ENCODE results near the gene AKAP7. TPM values are rescaled to one million over a fixed set of nuclear protein-coding genes. Genes with fewer than 3 reads are reported as not detected.

The AKAP7 gene
- total and polyA plus RNA-seq, 2 experiments from 2014 or later, result 18.4 to 54.4 TPM

DNA sequence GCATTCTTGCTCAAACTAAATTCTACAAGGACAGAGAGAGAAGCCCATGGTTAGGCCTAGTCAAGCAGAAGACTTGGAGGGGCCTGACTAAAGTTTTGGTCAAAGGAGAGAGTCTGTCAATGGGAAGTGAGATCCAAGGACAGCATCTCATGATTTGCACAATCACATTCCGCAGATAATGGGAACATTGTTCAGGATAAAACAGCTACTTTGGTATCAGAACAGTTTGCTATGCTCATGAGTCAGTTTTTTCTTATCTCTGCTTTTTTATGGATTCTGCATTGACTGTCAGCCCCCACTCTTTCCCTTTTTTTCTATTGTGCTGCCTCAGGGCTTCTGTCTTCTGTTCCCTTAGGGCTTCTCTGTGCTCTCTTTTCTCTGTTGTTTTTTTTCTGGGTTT lies 28.6 kb downstream of the AKAP7 start:
- H3K27ac ChIP-seq, result peak overlapping the region; percentile 42
- H3K9me3 ChIP-seq (ENCODE audit: low read depth), result no peaks in the 10 kb centered on the region
- H3K79me2 ChIP-seq, result no peaks in the 10 kb centered on the region
- no peaks in the 10 kb centered on the region for H3K9me2 ChIP-seq (replicated peaks; ENCODE audit: insufficient read depth)
- peaks cover 11% of the 10 kb centered on the region for H3K4me1 ChIP-seq (ENCODE audit: insufficient read depth)
- peak overlapping the region; percentile 35 for H3K4me2 ChIP-seq
- TF ChIP-seq EZH2phosphoT487 (IDR thresholded peaks at IDR 0.05; ENCODE audit: low read depth, severe bottlenecking, unreplicated experiment), result no peak
- no peak for TF ChIP-seq EZH2 (IDR thresholded peaks at IDR 0.05; ENCODE audit: borderline replicate concordance)
- no peak for TF ChIP-seq CTCF (IDR thresholded peaks at IDR 0.05; ENCODE audit: poor library complexity)
- H3K4me3 ChIP-seq, result no peak overlapping the region
- WGBS (ENCODE audit: low lambda C conversion rate, missing lambda C conversion rate), result 85% methylated on average over 1 of the region's 1 CpG
- H3K27me3 ChIP-seq, result no peaks in the 10 kb centered on the region
- H2AFZ ChIP-seq, result no peak overlapping the region
- no peaks in the 10 kb centered on the region for H4K20me1 ChIP-seq (ENCODE audit: insufficient read depth, poor library complexity, severe bottlenecking)
- H3K36me3 ChIP-seq (replicated peaks; ENCODE audit: insufficient read depth, low read depth), result no peaks in the 10 kb centered on the region
- DNase-seq (ENCODE audit: low spot score), result no peak

- TF ChIP-seq EZH2 (IDR thresholded peaks at IDR 0.05; ENCODE audit: borderline replicate concordance) (no peak), CTCF (IDR thresholded peaks at IDR 0.05; ENCODE audit: poor library complexity) (no peak)
- peaks cover 11% of the 10 kb centered on the region for H3K4me1 ChIP-seq (ENCODE audit: insufficient read depth)
- no peak overlapping the region for H2AFZ ChIP-seq
- H3K27ac ChIP-seq, result peak overlapping the region; percentile 42
- H3K4me3 ChIP-seq, result no peak overlapping the region
- H3K36me3 ChIP-seq (replicated peaks; ENCODE audit: insufficient read depth, low read depth), result no peaks in the 10 kb centered on the region
- DNase-seq (ENCODE audit: low spot score), result no peak
- WGBS (ENCODE audit: low lambda C conversion rate, missing lambda C conversion rate), result 62% methylated on average over 2 of the region's 2 CpGs
- H3K4me2 ChIP-seq, result peak overlapping the region; percentile 35
- no peaks in the 10 kb centered on the region for H3K9me2 ChIP-seq (replicated peaks; ENCODE audit: insufficient read depth)
- H4K20me1 ChIP-seq (ENCODE audit: insufficient read depth, poor library complexity, severe bottlenecking), result no peaks in the 10 kb centered on the region
- H3K9me3 ChIP-seq (ENCODE audit: low read depth), result no peaks in the 10 kb centered on the region
- H3K79me2 ChIP-seq, result no peaks in the 10 kb centered on the region
- H3K27me3 ChIP-seq, result no peaks in the 10 kb centered on the region
These were observed 29.2 kb downstream of the AKAP7 start for GRCh38 chr6:131164506-131164905.

DNA sequence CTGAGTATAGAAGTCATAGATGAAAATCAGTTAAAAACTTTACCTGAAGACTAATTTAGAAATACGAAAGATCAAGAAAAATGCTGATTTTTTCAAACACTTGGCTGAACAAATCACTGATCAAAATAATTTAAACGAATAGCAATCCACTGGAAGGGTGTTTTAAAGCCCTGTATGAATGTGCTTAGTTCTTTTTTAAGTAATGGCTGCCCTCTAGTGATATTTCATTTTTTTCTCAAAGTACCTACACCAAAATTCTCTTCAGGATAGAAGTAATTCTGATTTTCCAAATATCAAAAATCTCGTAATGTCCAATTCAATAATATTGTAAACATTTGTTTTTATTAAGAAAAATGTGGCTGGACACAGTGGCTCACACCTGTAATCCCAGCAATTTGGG lies 32.5 kb downstream of the AKAP7 start:
- H3K4me1 ChIP-seq (ENCODE audit: insufficient read depth), result peaks cover 11% of the 10 kb centered on the region
- H3K79me2 ChIP-seq, result no peaks in the 10 kb centered on the region
- no peaks in the 10 kb centered on the region for H4K20me1 ChIP-seq (ENCODE audit: insufficient read depth, poor library complexity, severe bottlenecking)
- DNase-seq (ENCODE audit: low spot score), result no peak
- no peaks in the 10 kb centered on the region for H3K9me2 ChIP-seq (replicated peaks; ENCODE audit: insufficient read depth)
- H3K27me3 ChIP-seq, result no peaks in the 10 kb centered on the region
- WGBS (ENCODE audit: low lambda C conversion rate, missing lambda C conversion rate), result 72% methylated on average over 3 of the region's 3 CpGs
- H3K27ac ChIP-seq, result no peak overlapping the region
- TF ChIP-seq CTCF (IDR thresholded peaks at IDR 0.05; ENCODE audit: poor library complexity) (peak; percentile 48), EZH2phosphoT487 (IDR thresholded peaks at IDR 0.05; ENCODE audit: low read depth, severe bottlenecking, unreplicated experiment) (no peak)
- no peak overlapping the region for H2AFZ ChIP-seq
- H3K9me3 ChIP-seq (ENCODE audit: low read depth), result no peaks in the 10 kb centered on the region
- H3K36me3 ChIP-seq (replicated peaks; ENCODE audit: insufficient read depth, low read depth), result no peaks in the 10 kb centered on the region
- H3K4me2 ChIP-seq, result no peak overlapping the region
- H3K4me3 ChIP-seq, result no peak overlapping the region

- Histone ChIP-seq H3K4me3 (no peak overlapping the region), H3K27ac (no peak overlapping the region), H3K36me3 (replicated peaks; ENCODE audit: insufficient read depth, low read depth) (no peaks in the 10 kb centered on the region), H3K27me3 (no peaks in the 10 kb centered on the region), H3K9me2 (replicated peaks; ENCODE audit: insufficient read depth) (no peaks in the 10 kb centered on the region), H3K4me2 (no peak overlapping the region), H4K20me1 (ENCODE audit: insufficient read depth, poor library complexity, severe bottlenecking) (no peaks in the 10 kb centered on the region), H3K4me1 (ENCODE audit: insufficient read depth) (peaks cover 5% of the 10 kb centered on the region), H3K9me3 (ENCODE audit: low read depth) (no peaks in the 10 kb centered on the region), H2AFZ (no peak overlapping the region), H3K79me2 (no peaks in the 10 kb centered on the region)
- TF ChIP-seq EZH2 (IDR thresholded peaks at IDR 0.05; ENCODE audit: borderline replicate concordance) (no peak), CTCF (IDR thresholded peaks at IDR 0.05; ENCODE audit: poor library complexity) (no peak), EZH2phosphoT487 (IDR thresholded peaks at IDR 0.05; ENCODE audit: low read depth, severe bottlenecking, unreplicated experiment) (no peak)
- no peak for DNase-seq (ENCODE audit: low spot score)
These were observed 34.3 kb downstream of the AKAP7 start for GRCh38 chr6:131169613-131170012.
